HepG2 (cell line): ENCODE data around the gene SLC25A10. TPM values are rescaled to one million over a fixed set of nuclear protein-coding genes. Genes with fewer than 3 reads are reported as not detected.
A peak's percentile ranks its signal among the peaks of the same experiment; 100 is the strongest.

Experiments
- DBP ChIP-seq: sonication (generic); formaldehyde crosslinking; IDR thresholded peaks from 2 replicates; pipeline ENCODE4 v1.4.0; 2020; ENCODE audit warnings: missing genetic modification reagents; ENCODE audit errors: not compliant biosample characterization
- GABPA ChIP-seq, 2 experiments: IDR thresholded peaks; 2 replicates each; pipeline ENCODE4 v1.6.1; 2011 to 2016; ENCODE audit warnings: low read depth in 2 of 2, low read length in 1 of 2, missing biosample characterization in 1 of 2, missing genetic modification characterization in 1 of 2
- GTF3A ChIP-seq: sonication (generic); formaldehyde crosslinking; conservative IDR thresholded peaks from 2 replicates; pipeline ENCODE4 v1.4.0; 2020; ENCODE audit warnings: mild to moderate bottlenecking, missing genetic modification reagents
- HNF4G ChIP-seq, 2 experiments: sonication (generic) in 1 of 2; formaldehyde crosslinking in 1 of 2; IDR thresholded peaks; 2 replicates each; pipeline versions ENCODE4 v1.4.0 to v1.6.1; 2011 to 2020; ENCODE audit warnings: borderline replicate concordance in 2 of 2, low read depth in 2 of 2, mild to moderate bottlenecking in 2 of 2, low read length in 1 of 2, missing genetic modification reagents in 1 of 2, moderate library complexity in 1 of 2
- JARID2 ChIP-seq: sonication (generic); formaldehyde crosslinking; IDR thresholded peaks from 2 replicates; pipeline ENCODE4 v1.8.1; 2023; ENCODE audit warnings: missing genetic modification reagents, inconsistent platforms; ENCODE audit not compliant: insufficient replicate concordance
- PLRG1 ChIP-seq: fragments of 450-650 bp; conservative IDR thresholded peaks from 2 replicates; pipeline ENCODE4 v1.6.1; 2016
- ZBTB39 ChIP-seq: sonication (generic); formaldehyde crosslinking; IDR thresholded peaks from 2 replicates; pipeline ENCODE4 v1.5.0; 2020; ENCODE audit warnings: missing genetic modification reagents
- ZNF121 ChIP-seq: sonication (generic); formaldehyde crosslinking; IDR thresholded peaks from 2 replicates; pipeline ENCODE4 v1.5.0; 2020; ENCODE audit warnings: mild to moderate bottlenecking, missing genetic modification reagents
- ZNF276 ChIP-seq: sonication (generic); formaldehyde crosslinking; IDR thresholded peaks from 2 replicates; pipeline ENCODE4 v1.4.0; 2020; ENCODE audit warnings: mild to moderate bottlenecking, low read depth, missing genetic modification reagents
- ZNF597 ChIP-seq: sonication (generic); formaldehyde crosslinking; IDR thresholded peaks from 2 replicates; pipeline ENCODE4 v1.5.0; 2020; ENCODE audit warnings: missing genetic modification reagents
- ZNF646 ChIP-seq: sonication (generic); formaldehyde crosslinking; IDR thresholded peaks from 2 replicates; pipeline ENCODE4 v1.9.0; 2021; ENCODE audit warnings: mild to moderate bottlenecking, missing genetic modification reagents
- ZNF704 ChIP-seq: sonication (generic); formaldehyde crosslinking; IDR thresholded peaks from 2 replicates; pipeline ENCODE4 v1.8.1; 2023; ENCODE audit warnings: mild to moderate bottlenecking, inconsistent platforms, moderate library complexity, missing genetic modification reagents, borderline replicate concordance
- polyA plus RNA-seq, 8 experiments: library from polyadenylated mRNA; depleted of rRNA in 3 of 8; stranded (reverse) in 7 of 8; unstranded in 1 of 8; fragments of >200 nt; fragmentation: Illumina TruSeq in 4 of 8; extraction: Trizol in 4 of 8; gene quantifications; 2 replicates each; pipeline versions ENCODE4 v1.2.1 to v1.2.3, GENCODE V29; 2011 to 2016; ENCODE audit warnings: low read depth in 4 of 8, missing spikeins in 1 of 8, mixed read lengths in 1 of 8; ENCODE audit not compliant: insufficient read depth in 1 of 8
- total RNA-seq, 5 experiments: library from RNA; depleted of rRNA; stranded (reverse); fragments of >200 nt; fragmentation: Illumina TruSeq; extraction: Trizol; gene quantifications; 2 replicates each; pipeline ENCODE4 v1.2.3, GENCODE V29; 2016; ENCODE audit warnings: low read depth in 1 of 5

The SLC25A10 gene
- total and polyA plus RNA-seq, 2 of the 13 experiments (the other 11 are each of a cell fraction or from before 2014, with no cell fraction given) = 46.5 to 140 TPM

GRCh38 chr17:81666342-81667191 is 45.5 kb upstream of the SLC25A10 start, which contains the start of the genes CCDC137 and OXLD1 (continued):
- TF ChIP-seq ZNF646 (CRISPR knock-in tag) = no peak
- 0 out of 2 replicates have a peak, but pooled peaks have one; percentile 54 for TF ChIP-seq ZNF276
- TF ChIP-seq ZNF121 (CRISPR knock-in tag) = no peak
- no peak; the same call in 1 of the 2 replicates for TF ChIP-seq GTF3A (CRISPR knock-in tag)
- TF ChIP-seq ZNF704 (CRISPR knock-in tag) = peak; percentile 76
- TF ChIP-seq DBP (CRISPR knock-in tag) = peak; percentile 92
- peak; percentile 94 for TF ChIP-seq GABPA (IDR thresholded peaks at IDR 0.05; ENCODE audit: low read depth, low read length)
- peak; percentile 94 for TF ChIP-seq GABPA (CRISPR knock-in tag; IDR thresholded peaks at IDR 0.05; ENCODE audit: low read depth)
- 0 out of 2 replicates have a peak, but pooled peaks have one; percentile 4 for TF ChIP-seq HNF4G (IDR thresholded peaks at IDR 0.05; ENCODE audit: borderline replicate concordance, low read depth, low read length)
- no peak for TF ChIP-seq HNF4G (CRISPR knock-in tag; IDR thresholded peaks at IDR 0.05; ENCODE audit: borderline replicate concordance, low read depth)
- TF ChIP-seq JARID2 (CRISPR knock-in tag) = no peak
- TF ChIP-seq ZBTB39 (CRISPR knock-in tag) = no peak
- no peak for TF ChIP-seq PLRG1
- TF ChIP-seq ZNF597 = no peak
